Suppressor macrophage (primary cell): Measurements from ENCODE around the gene ACIN1.
A peak's percentile ranks its signal among the peaks of the same experiment; 100 is the strongest.

ENCODE experiments used
- DNase-seq, 4 experiments: peaks; one replicate each; pipeline ENCODE4 v3.0.0-alpha.2; 2020 to 2022
- total RNA-seq, 17 experiments: gene quantifications; one replicate each; lab custom pipeline; 2026; ENCODE audit warnings: mixed read lengths in 6 of 17, inconsistent platforms in 3 of 17; lab: John Stamatoyannopoulos, UW

The ACIN1 gene
- 74.1 to 199 (median 117) reads per million in 17 experiments for total RNA-seq

GRCh38 chr14:23094666-23095195, at the start of gene ACIN1:
Gene ACIN1 (minus strand): TSS chr14:23095136. CDS start chr14:23095112, 24 bp downstream.
- DNase-seq: peak; percentile 71 to 90 (median 82)

DNA sequence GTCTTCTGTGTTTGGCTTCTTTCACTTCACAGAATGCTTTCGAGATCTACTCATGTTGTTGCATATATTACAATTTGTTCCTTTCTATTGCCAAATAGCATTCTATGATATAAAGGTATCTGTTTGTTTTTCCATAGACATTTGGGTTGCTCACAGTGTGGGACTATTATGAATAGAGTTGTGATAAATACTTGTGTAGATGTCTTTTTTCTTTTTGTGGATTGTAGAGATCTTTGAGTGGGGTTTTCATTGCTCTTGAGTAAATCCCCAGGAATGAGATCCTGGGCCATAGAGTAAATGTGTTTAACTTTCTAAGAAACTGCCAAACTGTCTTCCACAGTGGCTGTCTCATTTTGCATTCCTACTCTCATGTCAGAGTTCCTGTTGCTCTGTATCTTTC, 49.0 kb upstream of the ACIN1 start:
- DNase-seq: no peak

GRCh38 chr14:23142826-23143225, 47.9 kb upstream of the ACIN1 start:
- DNase-seq: no peak

DNA sequence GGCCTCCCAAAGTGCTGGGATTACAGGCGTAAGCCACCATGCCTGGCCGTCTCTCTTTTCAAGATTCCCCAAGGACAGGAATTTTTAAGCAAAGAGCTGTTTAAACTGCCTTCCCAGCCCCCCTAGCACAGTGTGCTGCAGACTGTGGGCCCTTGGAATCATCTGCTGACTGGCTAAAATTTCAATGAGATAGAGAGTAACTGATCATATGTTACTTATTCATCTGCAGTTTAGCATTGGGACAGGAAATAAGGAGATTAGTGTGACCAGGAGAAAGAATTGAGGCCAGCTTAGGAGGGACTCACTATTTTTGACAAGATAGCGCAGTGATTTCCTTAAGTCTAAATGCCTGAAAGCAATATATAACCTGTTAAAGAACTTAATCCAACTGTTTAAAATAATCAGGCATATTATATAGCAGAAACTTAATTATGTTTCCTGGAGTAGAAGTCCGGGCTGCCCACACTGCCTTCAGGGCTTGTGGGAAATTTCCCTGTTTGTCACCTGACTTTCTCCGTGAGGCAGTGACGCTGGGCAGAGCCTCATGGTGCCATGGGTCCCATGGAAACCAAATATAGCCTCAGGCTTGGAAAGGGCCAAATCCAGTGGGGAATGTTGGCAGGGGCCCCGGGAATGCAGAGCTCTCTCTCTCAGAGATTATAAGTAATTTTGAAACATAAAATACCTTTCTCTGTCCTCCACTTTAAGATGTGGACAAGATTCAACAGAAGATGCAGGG, 46.9 kb upstream of the ACIN1 start:
- DNase-seq: no peak

GRCh38 chr14:23140371-23140770, 45.4 kb upstream of the ACIN1 start:
- no peak for DNase-seq

- no peak for DNase-seq
These were observed 44.9 kb upstream of the ACIN1 start for GRCh38 chr14:23139874-23140273.

- DNase-seq: no peak
These were observed 43.0 kb upstream of the ACIN1 start for GRCh38 chr14:23137813-23138535.

- DNase-seq: no peak
These were observed 42.4 kb upstream of the ACIN1 start for GRCh38 chr14:23137192-23137812.

GRCh38 chr14:23136566-23137133, 41.7 kb upstream of the ACIN1 start:
- no peak for DNase-seq

- no peak for DNase-seq
These were observed 38.0 kb upstream of the ACIN1 start for GRCh38 chr14:23132970-23133369.

GRCh38 chr14:23131482-23131881, 36.5 kb upstream of the ACIN1 start:
- DNase-seq: no peak

GRCh38 chr14:23130871-23131270, 35.9 kb upstream of the ACIN1 start:
- DNase-seq: peak in 1 of 4 experiments; percentile 31

DNA sequence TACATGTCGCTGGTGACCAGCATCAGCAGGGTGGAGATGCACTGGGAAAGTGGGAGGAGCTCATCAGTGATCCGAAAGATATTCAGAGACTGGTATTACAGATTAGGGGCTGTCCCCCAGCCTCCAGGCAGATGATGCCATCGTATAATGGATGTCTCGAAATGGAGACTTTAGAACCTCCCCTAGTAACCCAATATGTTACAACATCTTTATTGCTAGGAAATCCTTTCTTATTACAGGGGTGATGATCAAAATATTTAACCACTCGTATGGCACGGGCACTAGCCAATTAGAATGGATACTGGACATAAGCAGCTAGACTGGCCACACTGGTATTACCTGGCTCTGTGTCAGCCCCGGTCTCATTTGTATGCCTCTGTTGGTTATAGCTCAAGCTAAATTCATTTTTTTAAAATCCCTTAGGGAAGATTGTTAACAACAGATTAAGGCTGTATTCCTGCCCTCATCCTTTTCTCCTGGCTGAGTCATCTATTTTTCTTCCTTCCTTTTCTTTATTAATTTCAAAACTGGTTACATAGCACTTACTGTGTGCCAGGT, 34.9 kb upstream of the ACIN1 start:
- DNase-seq: no peak

DNA sequence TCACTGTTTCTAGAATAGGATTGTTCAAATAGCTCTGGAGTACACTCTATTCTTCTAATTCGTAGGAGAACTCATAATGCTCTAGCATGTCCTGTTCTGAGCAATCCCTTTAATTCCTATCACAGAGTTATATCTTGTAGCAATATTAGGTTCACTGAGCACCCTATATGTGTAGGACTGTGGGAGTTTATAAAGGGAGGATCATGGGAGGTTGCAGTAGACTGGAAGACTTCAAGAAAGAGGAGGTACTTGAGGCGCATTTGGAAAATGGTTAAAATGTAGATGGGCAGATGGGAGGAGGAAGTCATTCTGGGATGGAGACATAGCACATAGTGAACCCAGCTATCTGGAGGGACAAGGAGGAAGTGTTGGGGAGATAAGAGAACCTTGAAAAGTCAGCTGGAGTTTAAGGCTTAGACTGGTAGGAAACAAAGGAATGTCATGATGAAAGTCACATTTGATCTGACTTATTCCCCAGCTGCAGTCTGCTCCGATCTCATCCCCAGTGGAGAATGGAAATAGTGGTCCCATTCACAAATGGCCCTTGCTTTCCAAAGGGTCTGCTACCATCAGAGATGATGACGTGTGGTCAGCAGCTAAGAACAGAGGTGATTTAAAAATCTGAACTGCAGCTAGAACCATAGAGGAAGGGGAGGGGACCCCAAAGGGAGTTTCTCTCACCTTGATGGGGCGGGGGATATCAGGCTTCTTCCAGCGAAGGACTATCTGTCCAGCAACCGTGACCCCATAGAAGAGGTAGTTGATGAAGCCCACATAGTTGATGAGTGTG, 34.2 kb upstream of the ACIN1 start:
- DNase-seq: no peak

DNA sequence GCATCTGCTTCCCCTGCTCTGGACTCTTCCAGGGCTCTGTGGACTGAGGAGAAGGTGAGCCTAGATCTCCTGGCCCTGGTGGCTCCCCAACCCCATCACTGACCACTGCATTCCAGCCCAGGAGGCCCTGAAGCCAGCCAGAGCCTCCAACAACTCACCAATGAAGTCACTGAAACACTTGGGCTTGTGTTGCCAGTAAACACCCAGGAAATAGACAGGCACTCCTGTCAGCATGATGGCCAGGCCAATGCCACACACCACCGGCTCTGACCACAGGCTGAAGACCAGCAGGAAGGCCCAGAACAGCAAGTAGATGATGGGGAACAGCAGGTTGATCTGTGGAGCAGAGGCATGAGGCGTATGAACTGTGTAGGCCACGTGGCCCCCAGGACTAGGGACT, 32.9 kb upstream of the ACIN1 start:
- DNase-seq: no peak

DNA sequence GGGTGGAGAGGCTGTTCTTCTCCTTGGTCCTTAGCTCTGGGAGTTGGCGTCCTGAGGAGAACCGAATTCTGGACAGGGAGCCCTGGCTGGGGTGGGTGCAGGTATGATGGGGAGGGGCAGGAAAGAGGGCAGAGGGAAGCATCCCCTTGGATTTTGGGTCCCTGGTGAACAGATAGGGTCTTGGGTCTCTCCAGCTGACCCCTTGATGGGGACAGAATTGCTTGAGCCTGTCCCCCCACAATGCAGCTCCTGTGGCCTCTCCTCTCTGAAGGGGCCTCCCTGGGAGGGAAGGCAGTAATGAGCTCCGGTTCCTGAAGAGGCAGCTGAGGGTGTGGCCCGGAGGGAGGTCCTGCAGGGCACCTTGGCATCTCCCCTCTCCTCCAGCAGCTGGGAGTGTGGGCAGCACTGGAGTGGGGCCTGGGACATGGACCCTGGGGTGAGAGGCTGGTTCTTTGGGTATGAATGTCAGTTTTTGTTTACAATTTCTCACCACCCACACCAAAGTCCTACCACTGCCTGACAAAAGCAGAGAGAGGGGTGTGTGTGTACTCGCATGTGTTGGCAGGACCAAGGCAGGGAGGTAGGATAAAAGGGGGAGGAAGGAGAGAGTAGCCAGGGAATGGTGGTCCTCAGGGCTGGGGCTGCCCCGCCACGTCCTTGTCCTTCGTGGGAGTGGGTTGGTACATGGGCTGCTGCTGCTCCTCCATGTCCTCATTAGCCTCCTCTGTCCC, 31.8 kb upstream of the ACIN1 start:
- no peak for DNase-seq

DNA sequence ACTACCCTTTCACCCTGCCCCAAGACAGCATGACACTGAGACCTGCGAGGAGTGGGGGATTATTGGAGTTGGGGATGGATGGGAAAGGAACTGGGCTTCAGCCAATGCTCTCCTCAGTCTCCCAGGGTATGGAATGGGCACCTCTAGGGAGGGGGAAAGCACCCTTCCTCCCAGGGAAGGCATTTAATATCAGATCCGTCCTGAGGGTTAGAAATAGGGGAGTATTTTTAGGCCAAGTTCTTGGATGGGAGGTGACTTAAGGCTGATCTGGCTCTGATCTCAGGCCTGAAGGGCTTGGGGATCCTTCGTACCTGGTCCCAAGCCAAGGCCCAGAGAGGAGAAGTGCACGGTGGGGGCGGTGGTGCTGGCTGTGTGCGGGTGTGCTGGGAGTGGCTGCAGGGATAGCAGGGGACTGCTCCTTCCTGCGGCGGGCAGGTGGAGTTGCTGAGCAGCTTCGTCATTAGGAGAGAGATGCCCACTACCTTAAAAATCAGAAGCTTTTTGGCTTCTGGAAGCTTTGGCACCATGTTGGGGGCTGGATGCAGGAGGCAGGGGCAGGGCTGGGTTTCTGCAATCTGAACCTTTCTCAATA, 31.1 kb upstream of the ACIN1 start:
- no peak for DNase-seq

DNA sequence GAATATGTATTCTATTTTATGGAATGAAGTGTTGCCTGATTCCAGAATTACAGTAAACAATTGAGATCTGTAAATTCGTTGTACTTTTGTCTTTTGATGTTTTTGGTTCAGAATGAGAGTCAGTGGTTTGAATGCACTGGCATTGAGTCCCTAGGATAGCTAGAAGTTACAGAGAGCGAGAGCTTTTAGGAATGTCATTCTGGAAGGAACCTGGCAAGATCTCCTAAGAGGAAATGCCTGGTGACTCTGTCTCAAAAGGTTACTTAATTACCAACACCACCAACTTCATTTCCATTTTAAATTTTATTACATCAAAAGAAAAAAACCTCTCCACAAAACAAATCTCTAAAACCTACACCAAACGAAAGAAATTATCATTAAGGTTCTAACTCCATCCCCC, 30.1 kb upstream of the ACIN1 start:
- DNase-seq: no peak

DNA sequence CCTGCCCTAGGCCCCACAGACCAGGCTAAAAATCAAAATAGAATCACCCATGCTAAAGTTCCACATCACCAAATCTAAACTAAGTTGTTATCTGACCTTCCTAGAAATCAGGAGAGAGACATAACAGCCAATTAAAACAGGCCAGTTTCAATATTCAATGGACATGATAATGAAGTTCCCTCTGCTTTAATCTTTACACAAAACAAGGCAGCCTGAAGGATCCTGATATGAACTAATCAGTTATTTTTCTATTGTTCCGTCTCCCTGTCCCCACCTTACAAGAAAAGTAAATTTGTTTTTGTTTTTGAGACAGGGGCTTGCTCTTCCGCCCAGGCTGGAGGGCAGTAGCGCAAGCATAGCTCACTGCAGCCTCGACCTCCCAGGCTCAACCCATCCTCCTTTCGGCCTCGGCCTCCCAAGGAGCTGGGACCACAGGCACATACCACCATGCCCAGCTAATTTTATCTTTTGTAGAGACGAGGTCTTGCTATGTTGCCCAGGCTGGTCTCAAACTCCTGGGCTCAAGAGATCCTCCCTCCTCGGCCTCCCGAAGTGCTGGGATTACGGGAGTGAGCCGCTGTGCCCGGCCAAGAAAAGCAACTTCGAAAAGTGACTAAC, 29.5 kb upstream of the ACIN1 start:
- no peak for DNase-seq

GRCh38 chr14:23123419-23123818, 28.5 kb upstream of the ACIN1 start:
- DNase-seq: no peak
